GM19193 (cell line): ENCODE results near the gene TAS2R60.

Experiments used
- POLR2A ChIP-seq: IDR thresholded peaks from 4 replicates; pipeline ENCODE4 v1.6.1; 2011; ENCODE audit not compliant: insufficient read depth, insufficient read length; ENCODE audit errors: extremely low read depth

Gene TAS2R60, protein sequence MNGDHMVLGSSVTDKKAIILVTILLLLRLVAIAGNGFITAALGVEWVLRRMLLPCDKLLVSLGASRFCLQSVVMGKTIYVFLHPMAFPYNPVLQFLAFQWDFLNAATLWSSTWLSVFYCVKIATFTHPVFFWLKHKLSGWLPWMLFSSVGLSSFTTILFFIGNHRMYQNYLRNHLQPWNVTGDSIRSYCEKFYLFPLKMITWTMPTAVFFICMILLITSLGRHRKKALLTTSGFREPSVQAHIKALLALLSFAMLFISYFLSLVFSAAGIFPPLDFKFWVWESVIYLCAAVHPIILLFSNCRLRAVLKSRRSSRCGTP

GRCh38 chr7:143443153-143443552, at the start of gene TAS2R60:
Gene TAS2R60 (plus strand): TSS chr7:143443453. CDS start chr7:143443453, 0 bp downstream.
- TF ChIP-seq POLR2A: no peak

DNA sequence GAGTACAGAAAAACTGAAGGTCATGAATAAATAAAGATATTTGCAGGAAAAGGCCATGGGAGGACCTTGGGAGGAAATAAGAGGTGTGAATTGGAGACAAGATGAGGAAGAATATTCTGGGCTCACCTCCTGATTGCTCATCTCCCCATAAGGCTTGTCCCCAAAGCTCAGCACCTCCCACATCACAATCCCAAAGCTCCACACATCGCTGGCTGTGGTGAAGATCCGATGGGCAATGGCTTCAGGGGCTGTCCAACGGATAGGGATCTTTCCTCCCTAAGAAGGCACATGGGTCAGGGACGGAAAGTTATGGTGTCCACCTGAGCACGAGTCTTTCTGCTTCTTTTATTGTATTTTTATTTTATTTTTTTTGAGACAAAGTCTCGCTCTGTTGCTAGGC, 49.2 kb upstream of the TAS2R60 start:
- no peak for TF ChIP-seq POLR2A

DNA sequence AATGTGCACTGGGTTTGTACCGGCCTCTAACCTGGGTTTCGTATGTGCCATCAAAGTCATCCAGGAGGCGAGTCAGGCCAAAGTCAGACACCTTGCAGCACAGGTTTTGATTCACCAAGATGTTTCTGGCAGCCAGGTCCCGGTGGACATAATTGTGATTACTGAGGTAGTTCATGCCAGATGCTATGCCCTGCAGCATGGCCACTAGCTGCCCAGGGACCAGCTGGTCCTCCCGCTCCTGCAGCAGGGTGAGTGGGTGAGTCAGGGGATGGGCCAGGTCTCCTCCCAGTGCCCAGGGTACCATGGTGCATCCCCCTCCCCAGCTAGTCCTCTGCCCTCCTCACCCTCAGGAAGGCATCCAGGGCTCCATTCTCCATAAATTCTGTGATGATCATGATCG, 48.5 kb upstream of the TAS2R60 start:
- no peak for TF ChIP-seq POLR2A

DNA sequence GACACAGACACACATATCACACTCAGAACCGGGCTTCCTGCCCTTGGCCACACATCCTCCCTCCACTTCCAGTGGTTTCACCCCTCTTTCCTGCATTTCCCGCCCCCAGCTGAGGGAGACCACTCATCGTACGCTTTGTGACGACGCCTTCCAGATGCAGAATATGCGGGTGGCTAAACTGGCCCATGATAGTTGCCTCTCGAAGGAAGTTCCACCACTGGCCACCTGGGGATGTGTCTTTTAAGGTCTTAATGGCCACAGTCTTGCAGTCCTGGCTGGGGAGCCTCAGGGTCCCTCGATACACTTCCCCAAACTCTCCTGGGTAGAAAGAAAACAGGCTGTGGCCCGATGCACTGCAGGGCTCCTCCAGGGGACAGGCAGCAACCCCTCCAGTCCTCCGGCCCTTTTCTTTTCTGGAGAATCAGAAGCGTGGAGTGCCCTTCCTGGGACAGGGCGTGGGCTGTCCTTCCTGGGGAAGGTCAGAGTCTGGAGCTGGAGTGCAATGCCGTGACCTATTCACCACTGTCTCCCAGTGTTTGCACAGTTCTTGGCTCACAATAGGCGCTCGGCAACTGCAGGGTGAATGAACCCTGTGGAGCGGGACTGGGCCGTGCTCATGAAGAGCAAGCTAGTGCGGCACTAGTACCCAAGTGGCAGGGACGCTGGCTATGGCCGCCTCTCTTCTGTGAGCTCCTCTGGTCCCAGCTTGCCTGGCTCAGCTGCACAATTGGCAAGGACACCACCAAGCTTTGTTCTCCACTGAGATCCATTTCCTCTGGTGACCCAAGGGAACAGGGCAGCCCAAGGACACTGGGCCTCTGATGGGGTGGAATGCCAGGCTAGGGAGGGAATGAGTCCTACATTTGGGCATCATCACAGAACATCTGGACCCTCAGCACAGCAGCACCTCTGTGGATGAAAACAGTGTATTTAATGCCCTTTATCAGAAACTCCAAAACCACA, 47.8 kb upstream of the TAS2R60 start:
- TF ChIP-seq POLR2A: no peak

DNA sequence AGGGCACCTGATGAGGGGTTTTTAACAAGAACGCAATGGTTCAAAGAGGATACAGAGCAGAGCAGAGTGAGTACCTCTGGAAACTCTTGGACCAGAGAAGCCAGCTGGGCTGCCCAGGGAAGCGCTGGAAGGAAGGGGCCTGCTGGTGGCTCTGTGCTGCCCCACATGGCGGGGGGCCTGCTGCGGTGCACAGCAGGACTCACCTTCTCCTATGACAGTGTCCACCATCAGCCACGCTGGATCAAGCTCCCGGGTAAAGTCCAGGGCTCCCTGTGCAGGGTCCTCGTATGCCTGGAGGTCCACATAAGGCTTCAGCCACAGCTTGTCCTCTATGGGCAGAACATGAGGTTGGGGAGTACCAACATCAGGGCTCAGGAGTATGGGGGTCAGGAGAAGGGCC, 47.1 kb upstream of the TAS2R60 start:
- no peak for TF ChIP-seq POLR2A

- TF ChIP-seq POLR2A: no peak
Measured at GRCh38 chr7:143396625-143397556, 46.4 kb upstream of the TAS2R60 start.

DNA sequence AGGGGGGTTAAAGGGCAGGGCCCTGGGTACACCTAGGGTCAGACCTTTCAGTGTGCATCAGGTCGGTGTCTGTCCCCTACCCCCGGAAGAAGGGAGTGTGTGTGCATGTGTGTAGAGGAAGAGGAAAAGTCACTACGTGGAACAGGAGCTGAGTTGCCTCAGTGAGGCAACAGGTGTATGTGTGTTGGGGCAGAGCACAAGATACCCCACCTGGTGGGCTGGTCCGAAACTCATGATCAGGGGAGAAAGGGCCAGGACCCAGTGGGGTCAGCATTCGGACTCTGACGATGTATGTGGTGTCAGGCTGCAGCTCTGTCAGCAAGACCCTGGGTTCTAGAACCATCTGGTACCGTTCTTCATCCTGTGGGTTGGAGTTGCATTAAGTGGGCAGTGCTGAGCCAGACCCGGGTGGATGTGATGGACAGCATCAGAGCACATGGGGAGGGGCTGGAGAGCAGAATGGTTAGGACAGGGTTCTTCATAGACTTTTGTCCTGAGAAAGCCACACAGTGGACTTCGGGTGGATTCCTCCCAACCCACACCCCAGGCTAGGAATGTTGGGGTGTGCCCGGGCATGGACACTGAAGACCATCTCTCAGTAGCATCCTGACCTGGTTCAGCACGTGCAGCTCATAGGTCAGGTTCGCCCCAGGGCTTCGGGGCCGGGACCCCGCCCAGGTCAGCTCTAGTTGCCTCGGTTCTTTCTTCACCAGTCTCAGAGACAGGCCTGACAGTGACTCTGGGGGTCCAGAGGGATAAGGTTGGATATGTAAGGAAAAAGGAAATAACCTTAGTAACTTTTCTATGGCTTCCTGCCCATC, 45.3 kb upstream of the TAS2R60 start:
- TF ChIP-seq POLR2A: no peak

- no peak for TF ChIP-seq POLR2A
Measured at GRCh38 chr7:143398616-143399015, 44.6 kb upstream of the TAS2R60 start.

DNA sequence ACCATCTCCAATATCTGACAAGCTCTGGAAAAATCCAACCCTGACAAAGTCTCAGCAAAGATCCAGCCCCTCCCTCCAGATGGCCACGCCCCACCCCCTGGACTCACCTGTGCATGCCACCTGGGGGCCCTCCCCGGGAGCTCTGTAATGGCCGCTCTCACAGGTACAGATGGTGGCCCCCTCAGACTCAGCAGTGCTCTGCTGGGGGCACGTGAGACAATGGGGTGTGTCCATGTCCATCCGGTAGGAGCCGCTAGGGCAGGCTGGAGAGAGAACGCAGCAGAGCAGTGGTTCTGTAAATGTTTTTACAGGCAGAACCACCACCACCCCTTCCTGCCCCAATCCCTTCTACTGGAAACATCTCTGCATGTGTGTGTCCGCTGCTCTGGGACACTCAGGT, 44.1 kb upstream of the TAS2R60 start:
- TF ChIP-seq POLR2A: no peak

DNA sequence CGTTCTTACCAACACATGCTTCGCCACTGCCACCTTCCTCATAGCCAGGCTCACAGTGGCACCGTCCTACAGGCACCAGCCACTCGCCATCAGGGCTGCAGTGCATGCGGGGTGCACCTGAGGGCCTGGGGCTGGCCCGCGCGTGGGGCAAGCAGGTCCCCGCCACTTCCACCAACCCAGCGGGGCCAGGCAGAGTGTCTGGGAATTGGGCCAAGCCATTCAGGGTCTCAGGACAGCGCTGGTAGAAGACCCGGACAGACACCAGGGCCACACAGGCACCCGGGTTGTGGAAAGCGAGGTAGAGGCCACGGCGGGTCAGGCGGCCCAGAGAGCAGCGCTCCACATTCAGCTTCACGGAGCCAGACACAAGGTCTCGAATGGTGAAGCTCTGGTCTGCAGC, 43.6 kb upstream of the TAS2R60 start:
- TF ChIP-seq POLR2A: no peak

- no peak for TF ChIP-seq POLR2A
Measured at GRCh38 chr7:143401265-143401664, 42.0 kb upstream of the TAS2R60 start.

- TF ChIP-seq POLR2A: no peak
Measured at GRCh38 chr7:143405173-143406001, 37.9 kb upstream of the TAS2R60 start.

- no peak for TF ChIP-seq POLR2A
Measured at GRCh38 chr7:143406002-143406357, 37.3 kb upstream of the TAS2R60 start.
